Glutamatergic neuron (in vitro differentiated cells): ENCODE data around the gene SSR1. TPM values are rescaled to one million over a fixed set of nuclear protein-coding genes. Genes with fewer than 3 reads are reported as not detected.

Experiments used
- DNase-seq: peaks from one replicate; pipeline ENCODE4 v3.0.0; 2022
- H3K27ac Mint-ChIP-seq: one replicate; pipeline ENCODE4 v1.8.0; 2020; ENCODE audit warnings: mild to moderate bottlenecking, mixed read lengths, inconsistent platforms; ENCODE audit not compliant: unreplicated experiment
- H3K27me3 Mint-ChIP-seq: one replicate; pipeline ENCODE4 v1.8.0; 2020; ENCODE audit warnings: mild to moderate bottlenecking, moderate library complexity, mixed read lengths, inconsistent platforms; ENCODE audit not compliant: unreplicated experiment
- H3K36me3 Mint-ChIP-seq: one replicate; pipeline ENCODE4 v1.8.0; 2020; ENCODE audit warnings: mild to moderate bottlenecking, mixed read lengths, inconsistent platforms; ENCODE audit not compliant: unreplicated experiment
- H3K4me1 Mint-ChIP-seq: one replicate; pipeline ENCODE4 v1.8.0; 2020; ENCODE audit warnings: mild to moderate bottlenecking, low read depth, mixed read lengths, inconsistent platforms; ENCODE audit not compliant: unreplicated experiment
- H3K4me3 Mint-ChIP-seq: one replicate; pipeline ENCODE4 v1.8.0; 2020; ENCODE audit warnings: mild to moderate bottlenecking, mixed read lengths, inconsistent platforms; ENCODE audit not compliant: unreplicated experiment
- H3K9me3 Mint-ChIP-seq: one replicate; pipeline ENCODE4 v1.8.0; 2020; ENCODE audit warnings: mild to moderate bottlenecking, moderate library complexity, mixed read lengths, inconsistent platforms; ENCODE audit not compliant: unreplicated experiment
- total RNA-seq: library from RNA; stranded (reverse); fragmentation: NEBNext Ultra II Directional; extraction: Animal tissue kit (Norgen Biotek cat#: 25700); gene quantifications from one replicate; pipeline ENCODE4 v1.2.1, GENCODE V29; 2021; ENCODE audit not compliant: unreplicated experiment
- TF ChIP-seq, protein P1 (sequence below): fragments of 200-600 bp; sonication (generic); IDR thresholded peaks from one replicate; pipeline ENCODE4 v1.5.0; 2021; ENCODE audit not compliant: partially characterized antibody, unreplicated experiment

SSR1 gene
- total RNA-seq, 1 donor from 2014 or later = 113 TPM

DNA sequence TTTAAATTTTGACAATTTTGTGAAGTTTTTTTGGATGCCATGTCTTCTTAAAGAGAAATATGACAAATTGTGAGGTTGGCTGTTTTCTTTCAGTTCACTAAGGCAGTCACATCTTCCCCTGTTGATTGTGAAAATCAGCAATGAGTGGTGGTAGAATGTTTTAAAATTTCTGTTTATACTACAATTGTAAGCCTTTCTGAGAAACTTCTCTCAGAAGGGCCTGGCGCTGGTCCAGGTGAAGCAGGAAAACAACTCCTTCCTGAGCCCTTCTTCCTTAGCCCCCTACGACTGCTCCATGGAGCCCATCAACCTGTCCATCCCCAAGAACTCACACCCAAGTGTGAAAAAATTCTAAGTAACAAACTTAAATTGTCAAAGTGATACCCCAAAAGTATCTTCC is 80.6 kb downstream of the SSR1 start:
- Mint-ChIP-seq H3K36me3 (no peaks in the 10 kb centered on the region), H3K27me3 (no peaks in the 10 kb centered on the region), H3K4me3 (no peak overlapping the region), H3K9me3 (no peaks in the 10 kb centered on the region), H3K4me1 (no peaks in the 10 kb centered on the region), H3K27ac (no peak overlapping the region)
- TF ChIP-seq, protein P1, sequence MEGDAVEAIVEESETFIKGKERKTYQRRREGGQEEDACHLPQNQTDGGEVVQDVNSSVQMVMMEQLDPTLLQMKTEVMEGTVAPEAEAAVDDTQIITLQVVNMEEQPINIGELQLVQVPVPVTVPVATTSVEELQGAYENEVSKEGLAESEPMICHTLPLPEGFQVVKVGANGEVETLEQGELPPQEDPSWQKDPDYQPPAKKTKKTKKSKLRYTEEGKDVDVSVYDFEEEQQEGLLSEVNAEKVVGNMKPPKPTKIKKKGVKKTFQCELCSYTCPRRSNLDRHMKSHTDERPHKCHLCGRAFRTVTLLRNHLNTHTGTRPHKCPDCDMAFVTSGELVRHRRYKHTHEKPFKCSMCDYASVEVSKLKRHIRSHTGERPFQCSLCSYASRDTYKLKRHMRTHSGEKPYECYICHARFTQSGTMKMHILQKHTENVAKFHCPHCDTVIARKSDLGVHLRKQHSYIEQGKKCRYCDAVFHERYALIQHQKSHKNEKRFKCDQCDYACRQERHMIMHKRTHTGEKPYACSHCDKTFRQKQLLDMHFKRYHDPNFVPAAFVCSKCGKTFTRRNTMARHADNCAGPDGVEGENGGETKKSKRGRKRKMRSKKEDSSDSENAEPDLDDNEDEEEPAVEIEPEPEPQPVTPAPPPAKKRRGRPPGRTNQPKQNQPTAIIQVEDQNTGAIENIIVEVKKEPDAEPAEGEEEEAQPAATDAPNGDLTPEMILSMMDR = no peak
- DNase-seq = no peak

DNA sequence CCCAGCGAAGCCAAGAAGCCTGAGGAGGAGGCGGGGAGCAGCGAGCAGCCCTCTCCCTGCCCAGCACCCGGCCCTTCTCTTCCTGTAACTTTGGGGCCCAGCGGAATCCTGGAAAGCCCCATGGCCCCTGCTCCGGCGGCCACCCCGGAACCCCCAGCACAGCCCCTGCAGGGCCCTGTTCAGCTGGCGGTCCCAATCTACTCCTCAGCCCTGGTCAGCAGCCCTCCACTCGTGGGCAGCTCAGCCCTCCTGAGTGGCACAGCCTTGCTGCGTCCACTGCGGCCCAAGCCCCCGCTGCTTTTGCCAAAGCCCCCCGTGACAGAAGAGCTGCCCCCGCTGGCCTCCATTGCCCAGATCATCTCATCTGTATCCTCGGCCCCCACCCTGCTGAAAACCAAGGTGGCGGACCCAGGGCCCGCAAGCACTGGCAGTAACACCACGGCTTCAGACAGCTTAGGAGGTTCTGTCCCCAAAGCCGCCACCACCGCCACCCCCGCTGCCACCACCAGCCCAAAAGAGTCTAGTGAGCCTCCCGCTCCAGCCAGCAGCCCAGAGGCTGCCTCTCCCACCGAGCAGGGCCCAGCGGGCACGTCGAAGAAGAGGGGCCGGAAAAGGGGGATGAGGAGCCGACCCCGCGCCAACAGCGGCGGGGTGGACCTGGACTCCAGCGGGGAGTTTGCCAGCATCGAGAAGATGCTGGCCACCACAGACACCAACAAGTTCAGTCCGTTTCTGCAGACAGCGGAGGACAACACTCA is 81.9 kb downstream of the SSR1 start:
- H3K4me1 Mint-ChIP-seq = no peaks in the 10 kb centered on the region
- no peak overlapping the region for H3K27ac Mint-ChIP-seq
- H3K27me3 Mint-ChIP-seq = no peaks in the 10 kb centered on the region
- no peaks in the 10 kb centered on the region for H3K9me3 Mint-ChIP-seq
- no peak for DNase-seq
- no peak overlapping the region for H3K4me3 Mint-ChIP-seq
- TF ChIP-seq, protein P1 = no peak
- H3K36me3 Mint-ChIP-seq = no peaks in the 10 kb centered on the region

GRCh38 chr6:7230327-7230691 is 82.7 kb downstream of the SSR1 start:
- no peaks in the 10 kb centered on the region for H3K9me3 Mint-ChIP-seq
- DNase-seq = no peak
- no peaks in the 10 kb centered on the region for H3K36me3 Mint-ChIP-seq
- H3K27ac Mint-ChIP-seq = no peak overlapping the region
- H3K4me3 Mint-ChIP-seq = no peak overlapping the region
- TF ChIP-seq, protein P1 = no peak
- peaks cover 2% of the 10 kb centered on the region for H3K27me3 Mint-ChIP-seq
- H3K4me1 Mint-ChIP-seq = no peaks in the 10 kb centered on the region

DNA sequence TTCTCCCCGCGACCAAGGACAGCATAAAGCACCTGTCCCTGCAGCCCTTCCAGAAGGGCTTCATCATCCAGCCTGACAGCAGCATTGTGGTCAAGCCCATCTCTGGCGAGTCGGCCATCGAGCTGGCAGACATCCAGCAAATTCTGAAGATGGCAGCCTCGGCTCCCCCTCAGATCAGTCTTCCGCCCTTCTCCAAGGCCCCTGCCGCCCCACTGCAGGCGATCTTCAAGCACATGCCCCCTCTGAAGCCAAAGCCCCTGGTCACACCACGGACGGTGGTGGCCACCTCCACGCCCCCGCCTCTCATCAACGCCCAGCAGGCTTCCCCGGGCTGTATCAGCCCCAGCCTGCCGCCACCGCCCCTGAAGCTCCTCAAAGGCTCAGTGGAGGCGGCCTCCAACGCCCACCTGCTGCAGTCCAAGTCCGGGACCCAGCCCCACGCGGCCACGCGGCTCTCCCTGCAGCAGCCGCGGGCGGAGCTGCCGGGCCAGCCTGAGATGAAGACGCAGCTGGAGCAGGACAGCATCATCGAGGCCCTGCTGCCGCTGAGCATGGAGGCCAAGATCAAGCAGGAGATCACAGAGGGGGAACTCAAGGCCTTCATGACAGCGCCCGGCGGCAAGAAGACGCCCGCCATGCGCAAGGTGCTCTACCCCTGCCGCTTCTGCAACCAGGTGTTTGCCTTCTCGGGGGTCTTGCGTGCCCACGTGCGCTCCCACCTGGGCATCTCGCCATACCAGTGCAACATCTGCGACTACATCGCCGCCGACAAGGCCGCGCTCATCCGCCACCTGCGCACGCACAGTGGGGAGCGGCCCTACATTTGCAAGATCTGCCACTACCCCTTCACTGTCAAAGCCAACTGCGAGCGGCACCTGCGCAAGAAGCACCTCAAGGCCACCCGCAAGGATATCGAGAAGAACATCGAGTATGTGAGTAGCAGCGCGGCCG is 83.3 kb downstream of the SSR1 start:
- no peaks in the 10 kb centered on the region for H3K36me3 Mint-ChIP-seq
- no peak overlapping the region for H3K27ac Mint-ChIP-seq
- H3K27me3 Mint-ChIP-seq = peaks cover 2% of the 10 kb centered on the region

More for the DNA sequence above, 83.3 kb downstream of the SSR1 start:
- Mint-ChIP-seq H3K9me3 (no peaks in the 10 kb centered on the region), H3K4me3 (no peak overlapping the region), H3K4me1 (no peaks in the 10 kb centered on the region)
- no peak for DNase-seq
- TF ChIP-seq, protein P1 = no peak
